GM21360 (cell line): ENCODE data around the gene MRPS6.

Experiments used
- ATAC-seq: cut with Tn5 transposase; IDR thresholded peaks from one replicate; pipeline ENCODE4 v1.9.1; 2021; ENCODE audit warnings: mild to moderate bottlenecking, moderate library complexity; ENCODE audit not compliant: unreplicated experiment

The MRPS6 gene

GRCh38 chr21:34177919-34178567, 104.7 kb downstream of the MRPS6 start:
- no peak for ATAC-seq

- no peak for ATAC-seq
Observed at GRCh38 chr21:34179204-34179935, 106.0 kb downstream of the MRPS6 start.

GRCh38 chr21:34180407-34180806, 107.0 kb downstream of the MRPS6 start:
- ATAC-seq, result no peak

DNA sequence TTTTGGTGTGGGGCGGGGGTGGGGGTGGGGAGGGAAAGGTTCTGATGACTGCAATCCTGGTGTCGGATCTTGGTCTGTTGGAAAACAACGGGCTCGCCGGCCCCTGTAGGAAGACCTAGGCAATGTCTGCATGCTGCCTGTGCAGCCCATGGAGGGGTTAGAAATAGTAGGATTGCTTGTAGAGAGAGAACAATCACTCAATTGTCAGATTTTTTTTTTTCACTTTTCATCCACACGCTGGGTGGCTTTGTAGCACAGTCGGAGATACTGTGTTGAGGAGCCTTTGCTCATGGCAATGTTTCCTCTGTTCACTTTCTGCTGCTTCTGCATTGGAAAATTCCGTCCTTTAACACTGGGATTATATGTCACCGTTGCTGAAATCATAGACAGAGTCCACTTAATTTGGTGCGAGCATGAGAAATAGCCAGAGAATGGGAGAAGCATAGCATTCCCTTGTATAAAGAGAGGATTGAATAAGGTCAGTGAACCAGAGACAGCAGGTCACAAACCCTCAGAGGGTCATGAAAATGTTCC, 107.5 kb downstream of the MRPS6 start:
- ATAC-seq, result no peak

DNA sequence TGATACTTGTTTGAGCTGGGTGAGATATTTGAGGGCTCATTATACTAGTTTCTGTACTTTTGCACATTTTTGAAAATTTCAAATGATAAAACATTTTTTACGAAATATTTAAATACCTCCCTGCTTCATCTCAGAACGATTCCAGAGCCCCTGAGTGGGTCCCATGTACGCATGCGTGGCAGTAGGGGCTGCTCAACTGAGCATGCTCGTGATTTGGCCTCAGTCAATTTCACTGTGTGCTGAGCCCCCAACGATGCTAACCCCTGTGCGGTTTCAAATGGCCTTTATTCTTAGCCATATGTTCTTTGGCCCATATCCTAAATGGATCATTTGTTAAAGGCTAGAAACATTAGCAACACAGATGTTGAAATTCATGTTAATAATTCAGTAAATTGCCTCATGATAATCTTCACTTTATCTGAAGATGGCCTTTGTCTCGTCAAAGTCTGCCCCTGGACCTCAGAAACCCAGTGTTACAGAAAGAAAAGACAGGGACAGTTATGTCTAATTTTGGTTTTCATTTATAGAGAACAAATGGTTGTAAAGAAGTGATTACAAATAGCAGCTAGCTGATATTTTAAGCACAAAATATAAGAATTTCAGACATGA, 108.2 kb downstream of the MRPS6 start:
- ATAC-seq, result no peak

DNA sequence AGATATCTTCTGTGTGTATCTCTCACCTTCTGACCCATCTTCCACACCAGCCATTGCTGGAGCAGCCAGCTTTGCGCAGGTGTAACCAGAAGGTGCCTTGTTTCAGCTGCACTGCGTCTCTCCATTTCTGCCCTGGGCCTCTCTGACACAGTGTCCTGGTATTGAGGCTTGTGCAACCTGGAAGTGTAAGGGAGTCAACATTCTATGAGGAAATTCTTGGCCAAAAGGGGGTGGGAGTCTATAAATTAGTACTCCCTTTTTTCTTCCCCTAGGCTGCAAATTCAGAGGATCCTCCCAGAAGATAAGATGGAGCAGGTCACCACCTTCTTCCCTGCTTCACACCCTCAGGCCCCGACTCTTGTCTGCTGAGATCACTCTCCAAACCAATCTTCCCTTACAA, 109.1 kb downstream of the MRPS6 start:
- ATAC-seq, result no peak

- ATAC-seq, result no peak
Observed at GRCh38 chr21:34183331-34183928, 110.1 kb downstream of the MRPS6 start.

GRCh38 chr21:34184232-34184631, 110.9 kb downstream of the MRPS6 start:
- ATAC-seq, result no peak

DNA sequence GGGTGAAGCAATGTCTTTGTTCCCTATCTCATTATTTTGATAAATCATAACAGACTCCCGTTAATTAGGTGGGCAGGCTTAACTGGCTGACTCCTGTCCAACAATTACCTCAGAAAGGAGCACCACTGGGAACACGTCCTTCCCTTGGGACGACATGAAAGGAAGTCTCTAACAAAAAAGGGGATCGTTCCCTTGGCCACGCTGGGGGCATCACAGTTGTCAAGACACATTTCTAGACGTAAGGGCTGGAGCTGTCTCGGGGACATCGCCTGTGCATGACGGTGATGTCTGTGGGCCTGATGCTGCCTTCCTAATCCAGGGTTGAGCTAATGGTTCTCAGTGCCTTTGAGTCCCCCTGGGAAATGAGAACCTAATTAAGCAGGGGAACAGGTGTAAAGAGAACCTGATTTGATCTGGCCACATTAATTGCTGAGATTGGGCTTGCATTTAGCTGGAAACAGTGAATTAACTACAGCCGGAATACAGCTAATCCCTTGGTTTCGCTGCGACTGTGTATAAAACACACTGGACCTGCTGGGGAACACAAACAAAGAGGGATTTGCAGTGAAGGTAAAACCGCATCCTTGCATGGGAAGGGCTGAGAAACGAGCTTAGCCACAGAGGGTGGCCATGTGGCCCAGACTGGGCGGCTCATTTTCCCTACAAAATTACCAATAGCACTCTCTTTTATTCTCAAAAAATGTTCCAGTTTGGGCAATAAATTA, 111.8 kb downstream of the MRPS6 start:
- ATAC-seq, result no peak

DNA sequence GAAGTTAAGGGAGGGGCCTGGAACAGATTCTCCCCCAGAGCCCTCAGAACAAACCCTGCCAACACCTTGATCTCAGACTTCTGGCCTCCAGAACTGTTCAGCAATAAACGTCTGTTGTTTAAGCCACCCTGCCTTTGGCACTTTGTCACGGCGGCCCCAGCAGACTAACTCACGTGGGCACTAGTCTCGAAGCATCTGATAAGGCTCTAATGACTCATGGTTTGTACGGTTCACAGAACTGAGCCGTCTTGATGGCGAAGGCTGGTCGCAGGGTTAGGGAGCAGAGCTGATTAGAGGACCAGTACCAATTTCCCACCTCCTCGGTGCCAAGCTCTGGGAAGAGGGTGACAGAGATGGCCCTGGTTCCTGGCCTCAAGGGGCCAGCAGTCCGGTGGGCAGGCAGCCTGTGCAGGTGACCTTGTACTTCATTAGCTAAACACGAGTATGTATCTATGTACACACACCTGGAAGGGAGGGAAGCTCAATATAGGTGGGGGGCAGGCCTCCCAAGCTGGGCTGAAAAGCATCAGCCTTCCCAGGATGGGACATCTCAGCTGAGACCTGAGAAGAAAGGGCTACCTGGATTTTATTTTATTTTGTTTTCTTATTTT, 112.8 kb downstream of the MRPS6 start:
- no peak for ATAC-seq

DNA sequence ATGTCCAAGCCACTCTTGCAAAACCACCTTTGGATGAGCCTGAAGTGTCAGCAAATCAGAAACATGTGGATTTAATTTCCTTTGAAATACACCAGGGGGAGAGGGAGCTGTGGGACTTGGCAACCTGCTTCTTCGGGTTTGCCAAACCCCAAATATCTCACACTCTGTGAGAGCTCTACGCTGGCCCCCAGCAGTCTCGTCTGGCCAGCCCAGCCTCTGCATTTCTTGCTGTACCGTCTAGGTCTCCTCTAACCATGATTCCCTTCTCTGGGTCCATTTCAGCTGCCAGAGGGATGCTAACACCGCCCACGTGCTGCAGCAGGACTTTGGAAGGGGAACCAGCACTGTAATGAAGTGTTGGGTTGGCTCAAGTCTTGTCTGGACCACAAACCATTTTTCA, 114.6 kb downstream of the MRPS6 start:
- no peak for ATAC-seq

- no peak for ATAC-seq
Observed at GRCh38 chr21:34189506-34189905, 116.1 kb downstream of the MRPS6 start.

GRCh38 chr21:34190576-34191321, 117.4 kb downstream of the MRPS6 start:
- no peak for ATAC-seq

GRCh38 chr21:34191876-34192275, 118.5 kb downstream of the MRPS6 start:
- ATAC-seq, result no peak
